Astrocyte (in vitro differentiated cells and primary cell): ENCODE measurements around the gene HFE.

ENCODE experiments used
- CTCF ChIP-seq: IDR thresholded peaks from 2 replicates; pipeline ENCODE4 v1.5.1; 2011; ENCODE audit warnings: low read depth, mild to moderate bottlenecking, inconsistent platforms, low read length, moderate library complexity; ENCODE audit not compliant: insufficient read depth
- EZH2 ChIP-seq: IDR thresholded peaks from 2 replicates; pipeline ENCODE4 v1.6.1; 2012; ENCODE audit warnings: mild to moderate bottlenecking, low read length, inconsistent platforms; ENCODE audit not compliant: insufficient read depth

DNA sequence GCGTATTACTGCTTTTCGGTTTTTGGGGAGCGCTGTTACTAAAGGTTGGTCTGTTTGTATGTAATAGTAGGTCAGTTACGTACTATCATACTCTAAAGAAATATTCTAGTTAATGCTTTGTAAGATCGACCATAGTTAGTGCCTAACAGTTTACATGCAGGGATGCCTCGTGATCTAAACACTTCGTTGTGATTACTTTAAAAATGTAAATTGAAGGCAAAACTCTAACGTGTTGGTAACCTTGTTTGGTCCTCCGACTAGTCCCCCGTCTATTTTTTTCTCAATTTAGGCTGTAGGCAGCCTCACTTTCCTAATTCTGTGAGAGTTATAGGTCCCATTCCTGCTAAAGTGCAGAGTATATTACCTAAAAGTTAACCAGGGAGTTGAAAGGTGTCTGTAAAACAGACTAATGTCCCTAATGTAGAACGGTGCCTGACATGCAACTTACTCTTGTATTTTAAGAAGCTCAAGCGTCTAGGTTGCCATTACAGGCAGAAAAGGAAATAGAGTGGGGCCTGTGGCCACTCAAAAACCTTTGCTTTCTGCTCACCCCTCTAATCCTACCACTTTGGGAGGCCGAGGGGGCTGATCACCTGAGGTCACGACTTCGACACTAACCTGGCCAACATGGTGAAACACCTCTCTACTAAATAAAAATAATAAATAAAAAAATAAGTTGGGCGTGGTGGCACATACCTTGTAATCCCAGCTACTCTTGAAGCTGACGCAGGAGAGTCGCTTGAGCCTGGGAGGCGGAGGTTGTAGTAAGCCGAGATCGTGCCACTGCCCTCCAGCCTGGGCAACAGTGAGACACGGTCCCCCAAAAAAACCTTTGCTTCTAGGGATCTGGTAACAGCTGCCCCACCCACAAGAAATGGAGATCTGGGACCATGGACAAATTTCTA is 37.8 kb downstream of the HFE start:
- TF ChIP-seq CTCF (no peak), EZH2 (no peak)
